ENCODE data around the gene GON7. TPM values are rescaled to one million over a fixed set of nuclear protein-coding genes. Genes with fewer than 3 reads are reported as not detected.
"Not testable (repeated sequence)": the region's sequence is repeated elsewhere in the genome, so short reads cannot be mapped to it uniquely, and the experiment has no call there.

The GON7 gene
- total RNA-seq, 1 donor from 2014 or later, result 18.7 TPM

GRCh38 chr14:93159625-93160352 lies 47.1 kb downstream of the GON7 start:
- DNase-seq (ENCODE audit: low read depth, low spot score), result not testable (repeated sequence)

- not testable (repeated sequence) for DNase-seq (ENCODE audit: low read depth, low spot score)
Measured at GRCh38 chr14:93158349-93158748, 48.5 kb downstream of the GON7 start.

- DNase-seq (ENCODE audit: low read depth, low spot score), result no peak
Measured at GRCh38 chr14:93156693-93157369, 50.0 kb downstream of the GON7 start.

- no peak for DNase-seq (ENCODE audit: low read depth, low spot score)
Measured at GRCh38 chr14:93155667-93156066, 51.2 kb downstream of the GON7 start.

- no peak for DNase-seq (ENCODE audit: low read depth, low spot score)
Measured at GRCh38 chr14:93153121-93153520, 53.7 kb downstream of the GON7 start.

Other genes starting within 250 kb of the GON7 start
- gene ITPK1, start 91.1 kb downstream of the GON7 start, total RNA-seq, result 28.1 and 47.6 TPM in 2 replicates
- gene MOAP1, start 22.2 kb downstream of the GON7 start, total RNA-seq, result 16.4 and 20.8 TPM in 2 replicates
- 13.5 and 14.0 TPM in 2 replicates for gene LYSET, start 21.7 kb downstream of the GON7 start, total RNA-seq
- gene UBR7, start 191 bp upstream of the GON7 start, total RNA-seq, result 46.1 and 80.3 TPM in 2 replicates
- gene BTBD7, start 126.0 kb upstream of the GON7 start, total RNA-seq, result 31.1 and 32.6 TPM in 2 replicates
- not detected in 2 replicates for gene COX8C, start 140.1 kb upstream of the GON7 start, total RNA-seq
- gene UNC79, start 223.9 kb upstream of the GON7 start, total RNA-seq, result under 0.01 TPM in 1 of 2 replicates, not detected in the other